Upper lobe of left lung (tissue), 6 donors: ENCODE results near the gene DNAJB11. TPM values are rescaled to one million over a fixed set of nuclear protein-coding genes. Genes with fewer than 3 reads are reported as not detected.
"Not testable (repeated sequence)": the region's sequence is repeated elsewhere in the genome, so short reads cannot be mapped to it uniquely, and the experiment has no call there.

ENCODE experiments used
- ATAC-seq, 2 donors: fragments of 200-7000 bp; cut with Tn5 transposase; one replicate each; pipeline ENCODE4 v1.9.1; 2022; ENCODE audit warnings: mild to moderate bottlenecking in 2 of 2, moderate library complexity in 2 of 2; ENCODE audit not compliant: low FRiP score in 2 of 2
- DNase-seq, 2 donors: peaks; one replicate each; pipeline ENCODE4 v3.0.0-alpha.2; 2019 to 2020
- H3K27ac ChIP-seq, 4 donors: fragments of 200-600 bp; sonication (generic); one replicate each; pipeline ENCODE4 v1.5.1; 2016 to 2019
- H3K27me3 ChIP-seq, 4 donors: fragments of 200-600 bp; sonication (generic); one replicate each; pipeline ENCODE4 v1.5.1; 2017 to 2019
- H3K36me3 ChIP-seq, 4 donors: fragments of 200-600 bp; sonication (generic); one replicate each; pipeline ENCODE4 v1.5.1; 2016 to 2019
- H3K4me1 ChIP-seq, 4 donors: fragments of 200-600 bp; sonication (generic); one replicate each; pipeline ENCODE4 v1.5.1; 2018 to 2019
- H3K4me3 ChIP-seq, 4 donors: fragments of 200-600 bp; sonication (generic); one replicate each; pipeline ENCODE4 v1.5.1; 2017 to 2019; ENCODE audit warnings: mild to moderate bottlenecking in 2 of 4, moderate library complexity in 1 of 4
- H3K9me3 ChIP-seq, 4 donors: fragments of 200-600 bp; sonication (generic); one replicate each; pipeline ENCODE4 v1.5.1; 2018 to 2019
- CTCF ChIP-seq, 6 experiments: fragments of 450-650 bp in 4 of 6; fragments of 200-600 bp in 2 of 6; sonication (generic) in 2 of 6; IDR thresholded peaks; one replicate each; pipeline ENCODE4 v1.5.1; 2016 to 2019; ENCODE audit warnings: antibody characterized with exemption in 6 of 6
- EP300 ChIP-seq, 4 donors: sonication (generic); formaldehyde crosslinking; IDR thresholded peaks; one replicate each; pipeline ENCODE4 v1.5.1; 2017; ENCODE audit warnings: antibody characterized with exemption in 4 of 4, control low read depth in 2 of 4
- POLR2A ChIP-seq, 4 donors: fragments of 450-650 bp; IDR thresholded peaks; one replicate each; pipeline ENCODE4 v1.5.1; 2016 to 2017; ENCODE audit warnings: antibody characterized with exemption in 4 of 4, mild to moderate bottlenecking in 2 of 4
- POLR2AphosphoS5 ChIP-seq, 2 donors: sonication (generic); formaldehyde crosslinking; IDR thresholded peaks; one replicate each; pipeline ENCODE4 v1.5.1; 2017; ENCODE audit warnings: antibody characterized with exemption in 2 of 2
- WGBS, 2 donors: methylation state at CpG; one replicate each; pipeline ENCODE4 v1.1.5; 2017 to 2018; 5-methylcytosine and 5-hydroxymethylcytosine counted together
- total RNA-seq, 6 donors: library from RNA; depleted of rRNA in 4 of 6; stranded (reverse); fragments of >200 nt in 4 of 6; gene quantifications; one replicate each; pipeline versions ENCODE4 v1.1.0 to v1.2.1, GENCODE V29; 2016 to 2021
- donor health status: DM: no; HTN: no; CAD: no; lungs with moderate emphysema.
- donor health status: DM: no; HTN: yes; CAD: no; lungs with severe emphysema.

DNAJB11 gene
- total RNA-seq, 6 donors from 2014 or later: 10.5 to 52.7 (median 38.9) TPM

DNA sequence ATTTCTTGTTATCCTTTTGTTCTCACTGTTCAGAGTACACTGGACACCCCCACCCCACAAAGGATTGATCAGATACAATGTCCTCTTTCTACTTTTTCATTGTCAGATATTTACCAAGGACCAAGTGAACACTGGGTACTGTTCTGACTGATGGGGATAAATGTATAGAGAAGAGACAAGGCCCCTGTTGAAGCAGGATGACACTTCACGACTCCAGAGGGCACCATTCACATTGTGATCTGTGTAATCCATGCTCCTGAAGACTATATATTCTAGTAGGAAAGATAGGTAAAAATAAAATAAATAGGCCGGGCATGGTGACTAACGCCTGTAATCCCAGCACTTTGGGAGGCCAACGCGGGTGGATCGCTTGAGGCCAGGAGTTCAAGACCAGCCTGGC lies 19.1 kb upstream of the DNAJB11 start:
- no peak for ATAC-seq
- Histone ChIP-seq H3K4me1 (no peaks in the 10 kb centered on the region), H3K27me3 (no peaks in the 10 kb centered on the region), H3K36me3 (peaks cover 8 to 92% (median 34%) of the 10 kb centered on the region in 4 donors), H3K27ac (no peak overlapping the region), H3K4me3 (no peak overlapping the region), H3K9me3 (no peaks in the 10 kb centered on the region)
- whole genome bisulfite sequencing, 2 donors: 96 to 97% methylated on average over 6 of the region's 6 CpGs
- TF ChIP-seq EP300 (IDR thresholded peaks at IDR 0.05) (no peak), POLR2A (IDR thresholded peaks at IDR 0.05) (no peak), POLR2AphosphoS5 (IDR thresholded peaks at IDR 0.05) (no peak), CTCF (IDR thresholded peaks at IDR 0.05) (no peak)
- DNase-seq: no peak

DNA sequence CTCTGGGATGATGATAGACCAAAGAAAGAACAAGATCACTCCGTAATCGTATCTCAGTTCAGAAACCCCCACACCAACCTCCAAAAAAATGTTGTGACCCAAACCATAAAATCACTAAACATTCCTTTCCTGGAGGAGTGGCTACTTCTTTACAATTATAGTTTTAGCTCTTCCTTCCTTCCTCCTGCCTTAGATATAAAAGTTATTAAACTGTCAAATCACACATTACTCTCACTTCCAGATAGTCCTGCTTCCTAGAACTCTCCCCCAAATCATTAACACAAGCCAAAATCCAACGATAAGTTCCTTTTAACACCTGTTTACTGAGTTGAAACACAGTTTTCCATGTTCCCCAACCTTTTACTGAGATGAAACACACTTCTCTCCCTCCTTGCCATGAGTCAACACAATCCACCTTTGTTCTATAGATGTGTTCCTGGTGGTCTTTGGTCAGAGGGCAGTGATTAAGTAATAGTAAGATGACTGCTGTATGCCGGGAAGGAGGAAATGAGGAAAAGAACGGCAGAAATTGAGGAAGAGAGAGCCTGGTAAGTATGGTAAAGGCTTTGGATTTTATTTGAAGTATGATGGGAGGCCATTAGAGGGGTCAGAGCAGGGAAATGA lies 18.0 kb upstream of the DNAJB11 start:
- ATAC-seq (no peak), DNase-seq (no peak)
- H3K27me3 ChIP-seq: no peaks in the 10 kb centered on the region
- no peak for TF ChIP-seq POLR2AphosphoS5 (IDR thresholded peaks at IDR 0.05)
- no peak for TF ChIP-seq EP300 (IDR thresholded peaks at IDR 0.05)
- TF ChIP-seq CTCF (IDR thresholded peaks at IDR 0.05): no peak
- no peak for TF ChIP-seq POLR2A (IDR thresholded peaks at IDR 0.05)
- no peaks in the 10 kb centered on the region for H3K4me1 ChIP-seq
- 60 to 68% methylated on average over 5 of the region's 5 CpGs for WGBS, 2 donors
- H3K4me3 ChIP-seq: no peak overlapping the region
- no peak overlapping the region for H3K27ac ChIP-seq
- H3K9me3 ChIP-seq: no peaks in the 10 kb centered on the region
- peaks cover 11 to 95% (median 39%) of the 10 kb centered on the region in 4 donors for H3K36me3 ChIP-seq

GRCh38 chr3:186564586-186564985 lies 5.9 kb upstream of the DNAJB11 start:
- Histone ChIP-seq H3K9me3 (no peaks in the 10 kb centered on the region), H3K27me3 (no peaks in the 10 kb centered on the region), H3K4me1 (peaks cover 22 to 59% (median 25%) of the 10 kb centered on the region in 4 donors), H3K4me3 (no peak overlapping the region), H3K27ac (no peak overlapping the region), H3K36me3 (peaks cover 0 to 22% (median 3%) of the 10 kb centered on the region in 4 donors)
- DNase-seq (no peak), ATAC-seq (no peak)
- no peak for TF ChIP-seq POLR2AphosphoS5 (IDR thresholded peaks at IDR 0.05)

- H3K27ac ChIP-seq: peak overlapping the region; percentile 87 to 92 (median 88)
- 0% methylated on average over 14 of the region's 14 CpGs for WGBS, 2 donors
- H3K4me1 ChIP-seq: peaks cover 29 to 64% (median 32%) of the 10 kb centered on the region in 4 donors
- peaks cover 0 to 17% (median 3%) of the 10 kb centered on the region in 4 donors for H3K36me3 ChIP-seq
- TF ChIP-seq POLR2AphosphoS5 (IDR thresholded peaks at IDR 0.05) (no peak), EP300 (IDR thresholded peaks at IDR 0.05) (no peak), POLR2A (IDR thresholded peaks at IDR 0.05) (no peak), CTCF (IDR thresholded peaks at IDR 0.05) (no peak)
- DNase-seq (no peak), ATAC-seq (no peak)
- H3K9me3 ChIP-seq: no peaks in the 10 kb centered on the region
- H3K4me3 ChIP-seq: peak overlapping the region; percentile 60 to 95 (median 83)
- H3K27me3 ChIP-seq: no peaks in the 10 kb centered on the region
These were observed 3.8 kb upstream of the DNAJB11 start for GRCh38 chr3:186566772-186567071.

DNA sequence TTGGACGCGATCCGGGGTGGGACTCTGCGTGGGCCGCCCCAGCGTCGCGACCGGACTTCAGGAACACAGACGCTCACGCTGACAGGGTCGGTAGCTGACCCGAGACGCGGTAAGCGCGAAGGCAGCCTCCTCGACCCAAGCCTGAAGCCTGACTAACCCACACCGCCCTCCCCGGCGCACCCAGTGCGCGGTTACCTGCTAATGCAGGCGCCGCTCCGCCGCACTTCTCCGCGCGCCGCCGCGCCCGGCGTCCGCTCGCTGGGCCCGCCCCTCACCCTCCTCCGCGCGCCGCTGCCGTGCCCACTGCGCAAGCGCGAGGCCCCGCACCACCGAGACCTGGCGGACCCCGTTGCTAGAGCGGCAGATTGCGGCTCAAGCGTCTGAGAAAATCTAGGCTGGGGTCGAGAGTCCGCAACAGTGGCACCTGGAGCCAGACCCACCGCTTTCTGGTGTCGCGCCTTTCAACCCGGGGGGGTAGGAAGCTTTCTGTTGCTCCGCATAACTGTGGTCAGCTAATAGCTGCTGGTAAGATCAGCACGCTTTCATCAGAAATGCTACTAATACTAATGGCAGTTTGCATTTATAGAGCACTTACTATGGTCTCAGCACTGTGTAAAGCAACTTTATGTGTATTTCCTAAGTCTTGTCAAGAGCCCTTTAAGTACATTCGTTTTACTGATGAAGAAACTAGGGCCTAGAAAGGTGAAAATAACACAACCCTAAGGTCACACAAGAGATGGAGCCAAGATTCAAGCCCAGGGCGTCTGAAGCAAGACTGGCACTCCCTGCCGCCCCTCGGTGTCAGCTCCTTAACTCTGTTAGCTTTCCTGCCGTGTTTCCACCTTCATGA lies 3.2 kb upstream of the DNAJB11 start, which contains the start of gene TBCCD1:
TBCCD1 (minus strand) TSS at position 268 of the 850 bp plus-strand sequence. CDS start 3,010 bp downstream, outside the sequence.
- DNase-seq: peak; percentile 95 to 99
- WGBS, 2 donors: 0 to 1% methylated on average over 33 to 53 of the region's 66 CpGs
- H3K9me3 ChIP-seq: no peaks in the 10 kb centered on the region
- H3K36me3 ChIP-seq: peaks cover 0 to 12% (median 2%) of the 10 kb centered on the region in 4 donors
- H3K27ac ChIP-seq: peak within 1 kb of the TSS; percentile 87 to 92 (median 88)
- H3K4me1 ChIP-seq: peaks cover 31 to 64% (median 36%) of the 10 kb centered on the region in 4 donors
- peak in 3 of 4 donors; percentile 93 to 98 (median 96) for TF ChIP-seq POLR2A (IDR thresholded peaks at IDR 0.05)
- peak; percentile 67 to 86 for TF ChIP-seq POLR2AphosphoS5 (IDR thresholded peaks at IDR 0.05)
- TF ChIP-seq CTCF (IDR thresholded peaks at IDR 0.05): peak in 2 of 6 experiments; percentile 28 to 38
- no peak for TF ChIP-seq EP300 (IDR thresholded peaks at IDR 0.05)
- H3K27me3 ChIP-seq: no peaks in the 10 kb centered on the region
- peak; percentile 91 to 93 for ATAC-seq
- H3K4me3 ChIP-seq: peak within 1 kb of the TSS; percentile 60 to 95 (median 83)

DNA sequence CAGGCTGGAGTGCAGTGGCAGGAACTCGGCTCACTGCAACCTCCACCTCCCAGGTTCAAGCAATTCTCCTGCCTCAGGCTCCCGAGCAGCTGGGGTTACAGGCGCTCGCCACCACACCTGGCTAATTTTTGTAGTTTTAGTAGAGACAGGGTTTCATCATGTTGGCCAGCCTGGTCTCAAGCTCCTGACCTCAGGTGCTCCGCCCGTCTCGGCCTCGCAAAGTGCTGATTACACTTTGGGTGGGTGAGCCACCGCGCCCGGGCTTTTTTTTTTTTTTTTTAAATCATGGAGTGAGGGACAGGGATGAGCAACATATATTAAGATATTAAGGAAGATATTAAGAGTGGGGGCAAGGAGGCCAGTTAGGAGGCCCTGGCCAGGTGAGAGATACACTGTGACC lies 1.2 kb upstream of the DNAJB11 start:
- H3K9me3 ChIP-seq, H3K27me3 ChIP-seq, ATAC-seq, DNase-seq: not testable (repeated sequence)
- 86 to 87% methylated on average over 11 of the region's 11 CpGs for WGBS, 2 donors
- Histone ChIP-seq H3K4me3 (peak overlapping the region in 1 of 4 donors; percentile 75), H3K27ac (peak overlapping the region in 1 of 4 donors; percentile 73), H3K36me3 (peaks cover 0 to 20% (median 0%) of the 10 kb centered on the region in 4 donors), H3K4me1 (peaks cover 26 to 53% (median 36%) of the 10 kb centered on the region in 4 donors)
